PC-3 (cell line): Measurements from ENCODE around the gene PIK3R5.

Source experiments
- EZH2 ChIP-seq: fragments of 300-600 bp; sonication (generic); IDR thresholded peaks from one replicate; pipeline ENCODE4 v1.6.1; 2017; ENCODE audit warnings: antibody characterized with exemption, mild to moderate bottlenecking, low read length; ENCODE audit not compliant: unreplicated experiment
- TF ChIP-seq, protein P1 (sequence below): fragments of 300-600 bp; sonication (generic); conservative IDR thresholded peaks from 2 replicates; pipeline ENCODE4 v1.5.1; 2017; ENCODE audit warnings: antibody characterized with exemption, low read depth, mild to moderate bottlenecking, low read length

DNA sequence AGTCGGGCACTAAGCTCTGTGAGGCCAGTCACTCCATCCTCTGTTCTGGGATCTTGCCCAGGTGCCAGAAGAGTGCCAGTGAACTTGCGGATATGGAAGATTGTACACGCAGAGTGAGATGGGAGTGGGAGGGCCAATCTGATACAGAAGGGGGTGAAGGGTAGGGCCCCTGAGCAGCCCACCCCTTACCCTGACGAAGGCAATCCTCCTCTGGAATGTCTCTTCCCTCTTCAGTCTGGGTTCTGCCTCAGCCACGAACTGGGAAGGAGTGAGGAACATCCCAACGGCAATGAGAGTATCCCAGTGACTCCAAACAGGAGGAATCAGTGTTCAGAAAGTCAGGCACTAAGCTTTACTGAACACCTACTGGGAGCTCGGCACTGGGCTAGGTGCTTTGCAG is 86.1 kb downstream of the PIK3R5 start:
- TF ChIP-seq, protein P1, sequence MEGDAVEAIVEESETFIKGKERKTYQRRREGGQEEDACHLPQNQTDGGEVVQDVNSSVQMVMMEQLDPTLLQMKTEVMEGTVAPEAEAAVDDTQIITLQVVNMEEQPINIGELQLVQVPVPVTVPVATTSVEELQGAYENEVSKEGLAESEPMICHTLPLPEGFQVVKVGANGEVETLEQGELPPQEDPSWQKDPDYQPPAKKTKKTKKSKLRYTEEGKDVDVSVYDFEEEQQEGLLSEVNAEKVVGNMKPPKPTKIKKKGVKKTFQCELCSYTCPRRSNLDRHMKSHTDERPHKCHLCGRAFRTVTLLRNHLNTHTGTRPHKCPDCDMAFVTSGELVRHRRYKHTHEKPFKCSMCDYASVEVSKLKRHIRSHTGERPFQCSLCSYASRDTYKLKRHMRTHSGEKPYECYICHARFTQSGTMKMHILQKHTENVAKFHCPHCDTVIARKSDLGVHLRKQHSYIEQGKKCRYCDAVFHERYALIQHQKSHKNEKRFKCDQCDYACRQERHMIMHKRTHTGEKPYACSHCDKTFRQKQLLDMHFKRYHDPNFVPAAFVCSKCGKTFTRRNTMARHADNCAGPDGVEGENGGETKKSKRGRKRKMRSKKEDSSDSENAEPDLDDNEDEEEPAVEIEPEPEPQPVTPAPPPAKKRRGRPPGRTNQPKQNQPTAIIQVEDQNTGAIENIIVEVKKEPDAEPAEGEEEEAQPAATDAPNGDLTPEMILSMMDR: no peak
- TF ChIP-seq EZH2: no peak
